Measurements from ENCODE around the gene PLXNA2.

Gene PLXNA2

DNA sequence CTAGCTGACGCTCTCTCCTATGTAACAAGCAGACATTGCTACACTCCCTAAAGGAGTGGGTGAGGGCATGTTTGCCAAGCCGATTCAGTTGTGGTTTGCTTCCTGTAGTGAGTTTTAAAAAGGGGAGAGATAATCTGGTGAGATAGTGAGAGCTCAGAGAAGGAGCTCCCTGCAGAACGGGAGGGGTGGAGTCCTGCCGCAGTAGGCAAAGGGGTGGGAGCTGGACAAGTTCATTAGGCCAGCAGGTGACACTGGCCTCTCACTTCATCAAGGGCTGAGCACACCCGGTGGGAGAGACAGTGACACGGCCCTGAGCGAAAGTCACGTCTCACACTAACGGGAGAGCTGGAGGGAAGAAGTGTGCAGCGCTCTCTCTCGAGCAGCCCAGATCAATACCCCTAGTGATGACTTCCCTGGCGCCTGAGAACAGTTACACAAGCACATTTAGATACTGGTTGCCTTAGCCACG, 189.2 kb downstream of the PLXNA2 start:
- DNase-seq, result no peak

GRCh38 chr1:208054485-208054884, 189.7 kb downstream of the PLXNA2 start:
- no peak for DNase-seq

DNA sequence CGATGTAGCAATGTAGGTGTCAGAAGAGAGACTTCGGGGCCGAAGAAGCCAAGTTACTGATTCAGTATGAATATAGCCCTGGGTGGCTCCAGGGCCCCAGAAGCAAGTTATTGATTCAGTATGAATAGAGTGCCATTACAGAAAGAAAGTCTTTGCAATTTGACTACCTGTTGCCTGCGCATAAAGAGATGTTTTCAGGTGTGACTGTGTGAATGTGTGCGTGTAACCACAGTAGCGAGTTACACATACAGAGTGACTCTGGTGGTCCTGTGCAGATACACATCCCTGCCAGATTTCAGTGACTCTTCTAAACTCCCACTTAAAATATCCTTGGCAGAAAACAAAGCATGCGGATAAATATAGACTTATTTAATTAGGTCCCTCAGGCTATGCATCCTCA, 190.5 kb downstream of the PLXNA2 start:
- DNase-seq, result no peak

GRCh38 chr1:208052926-208053407, 191.2 kb downstream of the PLXNA2 start:
- no peak for DNase-seq

GRCh38 chr1:208052135-208052534, 192.0 kb downstream of the PLXNA2 start:
- no peak for DNase-seq

GRCh38 chr1:208051651-208052050, 192.5 kb downstream of the PLXNA2 start:
- no peak for DNase-seq

- no peak for DNase-seq
Measured at GRCh38 chr1:208048904-208049303, 195.3 kb downstream of the PLXNA2 start.

- no peak for DNase-seq
Measured at GRCh38 chr1:208047975-208048374, 196.2 kb downstream of the PLXNA2 start.

GRCh38 chr1:208047476-208047934, 196.7 kb downstream of the PLXNA2 start:
- DNase-seq, result no peak

GRCh38 chr1:208045463-208046260, 198.5 kb downstream of the PLXNA2 start:
- DNase-seq, result no peak

- no peak for DNase-seq
Measured at GRCh38 chr1:208044589-208045462, 199.4 kb downstream of the PLXNA2 start.

GRCh38 chr1:208043691-208044181, 200.4 kb downstream of the PLXNA2 start:
- no peak for DNase-seq

DNA sequence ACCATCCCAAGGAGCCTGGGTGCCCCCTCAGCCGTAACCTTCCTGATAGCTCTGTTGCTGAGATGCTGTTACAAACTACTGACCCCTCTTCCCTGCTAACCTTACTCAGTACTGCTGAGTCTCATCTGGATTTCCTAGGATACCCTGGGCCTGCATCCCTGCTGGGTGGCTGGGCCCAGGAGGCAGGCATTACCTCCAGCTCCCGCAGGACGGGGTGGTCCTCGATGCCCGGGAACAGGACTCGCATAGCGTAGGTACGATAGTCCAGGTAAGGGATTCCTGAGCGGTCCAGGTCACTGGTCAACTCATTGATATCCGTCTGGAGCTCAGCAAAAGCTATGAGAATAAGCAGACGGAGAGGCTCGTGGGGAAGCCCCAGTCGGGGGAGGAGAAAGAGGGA, 201.3 kb downstream of the PLXNA2 start:
- no peak for DNase-seq

- no peak for DNase-seq
Measured at GRCh38 chr1:208042041-208042615, 202.1 kb downstream of the PLXNA2 start.

DNA sequence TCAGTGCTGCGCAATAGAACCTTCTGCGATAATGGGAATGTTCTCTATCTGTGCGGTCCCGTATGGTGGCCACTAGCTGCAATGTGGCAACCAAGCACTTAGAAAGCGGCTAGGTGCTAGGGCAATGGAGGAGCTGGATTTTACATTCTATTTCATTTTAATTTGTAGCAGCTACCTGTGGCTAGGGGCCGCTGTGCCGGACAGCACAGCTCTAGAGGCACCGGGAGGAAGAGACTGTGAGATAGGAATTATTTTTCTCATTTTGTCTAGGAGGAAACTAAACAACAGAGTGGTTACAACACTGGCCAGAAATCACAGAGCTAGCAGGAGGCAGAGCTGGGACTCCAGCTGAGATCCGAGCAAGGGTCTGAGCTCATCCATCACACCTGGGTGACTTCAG, 202.7 kb downstream of the PLXNA2 start:
- no peak for DNase-seq

- DNase-seq, result no peak
Measured at GRCh38 chr1:208040821-208041297, 203.3 kb downstream of the PLXNA2 start.

DNA sequence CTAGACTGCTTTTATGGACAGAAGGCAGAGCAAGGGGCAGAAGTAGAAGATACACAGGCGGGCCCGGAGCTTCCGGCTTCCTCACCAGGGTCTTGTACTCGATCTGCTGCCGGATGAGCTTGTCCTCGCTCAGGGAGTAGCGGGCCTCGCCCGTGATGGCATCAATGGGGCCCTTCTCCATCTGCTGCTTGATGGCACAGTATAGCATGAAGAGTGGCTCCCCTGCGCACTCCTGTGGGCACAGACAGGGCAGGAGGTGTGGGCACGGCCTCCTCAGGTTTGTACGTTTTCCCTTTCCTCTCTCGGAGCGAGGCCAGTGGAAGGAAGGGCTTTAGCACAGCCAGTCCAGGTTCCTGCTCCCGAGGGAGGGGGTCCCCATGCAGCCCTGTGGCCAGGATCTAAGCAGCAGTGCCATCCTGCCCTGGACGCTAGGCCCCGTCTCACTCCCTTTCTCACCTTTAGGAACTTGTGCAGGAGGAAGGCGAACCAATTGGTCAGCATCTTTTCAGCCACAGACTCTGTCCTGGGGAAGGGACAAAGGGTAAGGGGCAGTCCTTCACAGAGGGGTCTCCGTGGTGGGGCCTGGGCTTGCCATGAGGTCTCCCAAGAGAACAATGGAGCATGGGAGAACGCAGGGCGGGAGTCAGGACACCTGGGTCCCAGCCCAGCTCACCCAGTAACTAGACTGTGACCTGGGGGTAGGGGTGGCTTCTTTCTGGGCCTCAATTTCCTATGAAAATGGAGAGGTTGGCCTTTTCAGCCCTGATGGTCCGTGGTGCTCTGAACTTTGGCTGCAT, 204.4 kb downstream of the PLXNA2 start:
- no peak for DNase-seq

DNA sequence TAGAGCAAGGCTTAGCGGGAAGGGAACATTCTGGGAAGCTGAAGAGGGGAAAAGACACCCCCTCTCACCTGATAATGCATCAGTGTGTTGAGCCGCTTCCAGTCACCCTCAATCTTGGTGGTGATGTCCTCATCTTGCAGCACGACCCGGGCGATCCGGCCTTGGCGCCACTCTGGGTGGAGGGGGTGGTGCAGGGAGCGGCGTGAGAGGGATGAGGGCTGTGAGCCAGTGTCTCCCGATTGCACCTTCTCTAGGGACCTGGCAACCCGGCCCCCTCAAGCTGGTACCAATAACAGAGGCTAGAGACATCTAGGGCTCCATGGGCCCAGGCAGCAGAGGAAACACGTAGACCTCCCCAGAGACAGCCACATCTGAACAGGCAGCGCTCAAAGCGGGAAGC, 205.9 kb downstream of the PLXNA2 start:
- no peak for DNase-seq

DNA sequence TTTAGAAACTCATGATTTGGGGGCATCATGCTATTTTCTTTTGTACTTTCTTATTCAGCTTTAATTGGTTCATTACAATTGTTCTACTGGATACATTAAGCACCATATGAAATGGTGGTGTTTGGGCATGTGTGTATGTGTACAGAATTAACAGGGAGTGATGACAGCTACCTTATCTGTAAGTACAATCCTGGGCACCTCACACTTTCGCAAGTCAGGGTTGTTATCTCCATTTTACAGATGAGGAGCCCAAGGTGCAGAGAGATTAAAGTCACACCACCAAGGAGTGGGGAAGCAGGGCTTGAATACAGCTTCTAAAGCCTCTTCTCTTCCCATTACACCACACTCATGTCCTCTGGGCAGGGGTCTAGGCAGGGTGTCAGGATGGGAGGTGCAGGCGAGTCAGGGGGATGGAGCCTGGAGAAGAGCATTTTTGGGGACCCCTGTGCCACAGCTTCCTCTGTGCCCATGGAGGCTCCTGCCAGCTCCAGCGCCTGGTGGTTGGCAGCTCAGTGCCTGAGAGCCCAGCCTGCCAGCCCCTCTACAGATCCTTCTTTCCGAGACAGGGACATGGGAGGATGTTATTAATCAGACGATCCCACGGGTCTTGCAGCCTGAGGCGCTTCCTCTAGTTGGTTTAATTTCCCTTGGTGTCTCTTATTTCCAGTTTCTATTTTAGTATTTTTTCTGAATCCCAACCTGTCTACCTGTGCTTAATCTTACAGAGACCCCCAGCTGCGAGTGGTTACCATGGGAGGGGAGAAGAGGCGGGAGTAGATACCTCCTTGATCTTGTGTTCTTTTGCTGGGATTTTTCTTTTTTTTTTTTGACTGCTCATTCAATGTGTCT, 207.0 kb downstream of the PLXNA2 start:
- no peak for DNase-seq

GRCh38 chr1:208036106-208036808, 207.9 kb downstream of the PLXNA2 start:
- no peak for DNase-seq
